NCI-H2196 (cell line): ENCODE results near the gene ZNF14.
A peak's percentile ranks its signal among the peaks of the same experiment; 100 is the strongest.
"Not testable (repeated sequence)": the region's sequence is repeated elsewhere in the genome, so short reads cannot be mapped to it uniquely, and the experiment has no call there.

Experiments used
- DNase-seq: peaks from one replicate; lab custom pipeline; 2025; ENCODE audit not compliant: unreplicated experiment; lab: John Stamatoyannopoulos, UW

ZNF14 gene

GRCh38 chr19:19732579-19733501, at the start of gene ZNF14:
Gene ZNF14, minus strand, starts transcription at chr19:19733112. Its CDS starts 154 bp downstream, at chr19:19732958.
- DNase-seq, result peak; percentile 95

GRCh38 chr19:19781791-19782190, 48.9 kb upstream of the ZNF14 start:
- peak; percentile 33 for DNase-seq

GRCh38 chr19:19778666-19779065, 45.8 kb upstream of the ZNF14 start:
- DNase-seq, result no peak

- no peak for DNase-seq
These were observed 44.8 kb upstream of the ZNF14 start for GRCh38 chr19:19777692-19778091.

GRCh38 chr19:19776206-19777008, 43.5 kb upstream of the ZNF14 start:
- DNase-seq, result peak; percentile 97

- DNase-seq, result no peak
These were observed 42.9 kb upstream of the ZNF14 start for GRCh38 chr19:19775891-19776205.

GRCh38 chr19:19774354-19775033, 41.6 kb upstream of the ZNF14 start:
- DNase-seq, result no peak

- not testable (repeated sequence) for DNase-seq
These were observed 39.1 kb upstream of the ZNF14 start for GRCh38 chr19:19771963-19772362.

GRCh38 chr19:19769971-19770370, 37.1 kb upstream of the ZNF14 start:
- not testable (repeated sequence) for DNase-seq

GRCh38 chr19:19758164-19758563, 25.3 kb upstream of the ZNF14 start:
- DNase-seq, result no peak

GRCh38 chr19:19752760-19753403, 20.0 kb upstream of the ZNF14 start:
- no peak for DNase-seq

GRCh38 chr19:19751846-19752245, 18.9 kb upstream of the ZNF14 start:
- DNase-seq, result no peak

GRCh38 chr19:19750842-19751790, 18.2 kb upstream of the ZNF14 start:
- no peak for DNase-seq

GRCh38 chr19:19749908-19750841, 17.3 kb upstream of the ZNF14 start:
- DNase-seq, result no peak

- DNase-seq, result no peak
These were observed 16.4 kb upstream of the ZNF14 start for GRCh38 chr19:19749117-19749907.

- no peak for DNase-seq
These were observed 15.5 kb upstream of the ZNF14 start for GRCh38 chr19:19748249-19748938.
